HepG2 (cell line): Measurements from ENCODE around the gene DRAXIN.

Experiments used
- CTCF ChIP-seq: sonication (generic); formaldehyde crosslinking; IDR thresholded peaks from 2 replicates; pipeline ENCODE4 v1.5.0; 2020; ENCODE audit warnings: mild to moderate bottlenecking, missing genetic modification reagents, moderate library complexity
- IKZF1 ChIP-seq: fragments of 450-650 bp; IDR thresholded peaks from 2 replicates; pipeline ENCODE4 v1.7.1; 2016
- KDM1A ChIP-seq: IDR thresholded peaks from 2 replicates; pipeline ENCODE4 v1.6.1; 2016; ENCODE audit warnings: missing compliant biosample characterization
- POLR2AphosphoS5 ChIP-seq: IDR thresholded peaks from 2 replicates; pipeline ENCODE4 v1.6.1; 2012; ENCODE audit warnings: low read depth, low read length
- REPIN1 ChIP-seq: sonication (generic); formaldehyde crosslinking; IDR thresholded peaks from 2 replicates; pipeline ENCODE4 v1.8.0; 2022; ENCODE audit warnings: missing genetic modification reagents, low read depth, mild to moderate bottlenecking, borderline replicate concordance
- RXRA ChIP-seq: sonication (generic); formaldehyde crosslinking; IDR thresholded peaks from 2 replicates; pipeline ENCODE4 v1.5.1; 2020; ENCODE audit warnings: missing genetic modification reagents
- ZNF552 ChIP-seq: sonication (generic); formaldehyde crosslinking; IDR thresholded peaks from 2 replicates; pipeline ENCODE4 v1.9.0; 2022; ENCODE audit warnings: missing genetic modification reagents, mild to moderate bottlenecking, borderline replicate concordance
- TF ChIP-seq, protein P1 (sequence below): sonication (generic); formaldehyde crosslinking; IDR thresholded peaks from 2 replicates; pipeline ENCODE4 v1.4.0; 2020; ENCODE audit warnings: missing genetic modification reagents
- TF ChIP-seq, protein P2 (sequence below): sonication (generic); formaldehyde crosslinking; IDR thresholded peaks from 2 replicates; pipeline ENCODE4 v1.4.0; 2020; ENCODE audit warnings: missing genetic modification reagents

DNA sequence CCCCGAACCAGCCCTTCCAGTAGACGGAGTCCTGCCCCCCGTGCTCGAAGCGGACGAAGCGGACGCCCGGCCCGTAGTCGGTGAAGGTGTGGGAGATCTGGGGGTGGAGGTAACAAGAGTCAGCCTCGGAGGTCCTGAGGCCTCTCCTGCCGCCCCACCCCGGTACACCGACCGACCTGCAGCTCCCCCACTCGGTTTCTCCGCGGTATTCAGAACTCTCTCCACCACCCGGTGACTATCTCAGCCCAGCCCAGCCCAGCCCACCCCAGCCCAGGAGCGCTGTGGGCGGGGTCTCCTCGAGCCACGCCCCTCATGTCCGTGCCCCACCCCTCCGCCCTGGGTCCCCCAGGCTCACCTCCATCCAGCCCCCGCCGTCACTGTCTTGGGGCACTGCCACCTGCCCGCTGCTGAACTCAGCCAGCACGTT, 42.8 kb upstream of the DRAXIN start:
- no peak for TF ChIP-seq CTCF
- no peak for TF ChIP-seq KDM1A (CRISPR knock-in tag)
- TF ChIP-seq, protein P1, sequence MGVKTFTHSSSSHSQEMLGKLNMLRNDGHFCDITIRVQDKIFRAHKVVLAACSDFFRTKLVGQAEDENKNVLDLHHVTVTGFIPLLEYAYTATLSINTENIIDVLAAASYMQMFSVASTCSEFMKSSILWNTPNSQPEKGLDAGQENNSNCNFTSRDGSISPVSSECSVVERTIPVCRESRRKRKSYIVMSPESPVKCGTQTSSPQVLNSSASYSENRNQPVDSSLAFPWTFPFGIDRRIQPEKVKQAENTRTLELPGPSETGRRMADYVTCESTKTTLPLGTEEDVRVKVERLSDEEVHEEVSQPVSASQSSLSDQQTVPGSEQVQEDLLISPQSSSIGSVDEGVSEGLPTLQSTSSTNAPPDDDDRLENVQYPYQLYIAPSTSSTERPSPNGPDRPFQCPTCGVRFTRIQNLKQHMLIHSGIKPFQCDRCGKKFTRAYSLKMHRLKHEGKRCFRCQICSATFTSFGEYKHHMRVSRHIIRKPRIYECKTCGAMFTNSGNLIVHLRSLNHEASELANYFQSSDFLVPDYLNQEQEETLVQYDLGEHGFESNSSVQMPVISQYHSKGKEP (CRISPR knock-in tag): no peak
- no peak for TF ChIP-seq POLR2AphosphoS5
- TF ChIP-seq RXRA (CRISPR knock-in tag): no peak
- no peak for TF ChIP-seq IKZF1
- no peak for TF ChIP-seq ZNF552 (CRISPR knock-in tag)
- TF ChIP-seq, protein P2, sequence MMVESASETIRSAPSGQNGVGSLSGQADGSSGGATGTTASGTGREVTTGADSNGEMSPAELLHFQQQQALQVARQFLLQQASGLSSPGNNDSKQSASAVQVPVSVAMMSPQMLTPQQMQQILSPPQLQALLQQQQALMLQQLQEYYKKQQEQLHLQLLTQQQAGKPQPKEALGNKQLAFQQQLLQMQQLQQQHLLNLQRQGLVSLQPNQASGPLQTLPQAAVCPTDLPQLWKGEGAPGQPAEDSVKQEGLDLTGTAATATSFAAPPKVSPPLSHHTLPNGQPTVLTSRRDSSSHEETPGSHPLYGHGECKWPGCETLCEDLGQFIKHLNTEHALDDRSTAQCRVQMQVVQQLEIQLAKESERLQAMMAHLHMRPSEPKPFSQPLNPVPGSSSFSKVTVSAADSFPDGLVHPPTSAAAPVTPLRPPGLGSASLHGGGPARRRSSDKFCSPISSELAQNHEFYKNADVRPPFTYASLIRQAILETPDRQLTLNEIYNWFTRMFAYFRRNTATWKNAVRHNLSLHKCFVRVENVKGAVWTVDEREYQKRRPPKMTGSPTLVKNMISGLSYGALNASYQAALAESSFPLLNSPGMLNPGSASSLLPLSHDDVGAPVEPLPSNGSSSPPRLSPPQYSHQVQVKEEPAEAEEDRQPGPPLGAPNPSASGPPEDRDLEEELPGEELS (CRISPR knock-in tag): no peak
- no peak for TF ChIP-seq REPIN1 (CRISPR knock-in tag)
